ENCODE data around the gene GTF2H4. TPM values are rescaled to one million over a fixed set of nuclear protein-coding genes. Genes with fewer than 3 reads are reported as not detected.
"Not testable (repeated sequence)": the region's sequence is repeated elsewhere in the genome, so short reads cannot be mapped to it uniquely, and the experiment has no call there.

GTF2H4 gene
- total RNA-seq, 1 donor from 2014 or later, result 44.6 TPM

DNA sequence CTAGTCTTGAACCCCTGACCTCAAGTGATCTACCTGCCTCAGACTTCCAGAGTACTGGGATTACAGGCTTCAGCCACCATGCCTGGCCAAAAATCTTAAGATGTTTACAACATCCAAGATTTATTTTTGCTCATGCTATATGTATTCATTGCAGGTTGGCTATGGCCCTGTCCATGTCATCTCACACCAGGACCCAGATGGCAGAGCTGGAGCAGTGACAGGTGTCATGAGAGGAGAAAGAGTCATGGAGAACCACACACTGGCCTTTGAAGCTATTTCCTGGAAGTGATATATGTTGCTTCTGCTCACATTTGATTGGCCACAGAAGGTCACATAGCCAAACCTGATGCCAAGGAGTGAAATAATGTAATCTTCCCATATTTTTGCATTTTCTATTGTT is 37.5 kb upstream of the GTF2H4 start:
- intact Hi-C loops (cut with DNase I), result no loop called here
- TF ChIP-seq, protein P1, sequence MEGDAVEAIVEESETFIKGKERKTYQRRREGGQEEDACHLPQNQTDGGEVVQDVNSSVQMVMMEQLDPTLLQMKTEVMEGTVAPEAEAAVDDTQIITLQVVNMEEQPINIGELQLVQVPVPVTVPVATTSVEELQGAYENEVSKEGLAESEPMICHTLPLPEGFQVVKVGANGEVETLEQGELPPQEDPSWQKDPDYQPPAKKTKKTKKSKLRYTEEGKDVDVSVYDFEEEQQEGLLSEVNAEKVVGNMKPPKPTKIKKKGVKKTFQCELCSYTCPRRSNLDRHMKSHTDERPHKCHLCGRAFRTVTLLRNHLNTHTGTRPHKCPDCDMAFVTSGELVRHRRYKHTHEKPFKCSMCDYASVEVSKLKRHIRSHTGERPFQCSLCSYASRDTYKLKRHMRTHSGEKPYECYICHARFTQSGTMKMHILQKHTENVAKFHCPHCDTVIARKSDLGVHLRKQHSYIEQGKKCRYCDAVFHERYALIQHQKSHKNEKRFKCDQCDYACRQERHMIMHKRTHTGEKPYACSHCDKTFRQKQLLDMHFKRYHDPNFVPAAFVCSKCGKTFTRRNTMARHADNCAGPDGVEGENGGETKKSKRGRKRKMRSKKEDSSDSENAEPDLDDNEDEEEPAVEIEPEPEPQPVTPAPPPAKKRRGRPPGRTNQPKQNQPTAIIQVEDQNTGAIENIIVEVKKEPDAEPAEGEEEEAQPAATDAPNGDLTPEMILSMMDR (IDR thresholded peaks at IDR 0.05), result no peak
- Histone ChIP-seq H3K9me3 (no peaks in the 10 kb centered on the region), H3K4me1 (no peaks in the 10 kb centered on the region), H3K27me3 (no peaks in the 10 kb centered on the region), H3K36me3 (no peaks in the 10 kb centered on the region), H3K4me3 (no peak overlapping the region), H3K27ac (no peak overlapping the region)
- ATAC-seq, result no peak
- DNase-seq, result no peak

DNA sequence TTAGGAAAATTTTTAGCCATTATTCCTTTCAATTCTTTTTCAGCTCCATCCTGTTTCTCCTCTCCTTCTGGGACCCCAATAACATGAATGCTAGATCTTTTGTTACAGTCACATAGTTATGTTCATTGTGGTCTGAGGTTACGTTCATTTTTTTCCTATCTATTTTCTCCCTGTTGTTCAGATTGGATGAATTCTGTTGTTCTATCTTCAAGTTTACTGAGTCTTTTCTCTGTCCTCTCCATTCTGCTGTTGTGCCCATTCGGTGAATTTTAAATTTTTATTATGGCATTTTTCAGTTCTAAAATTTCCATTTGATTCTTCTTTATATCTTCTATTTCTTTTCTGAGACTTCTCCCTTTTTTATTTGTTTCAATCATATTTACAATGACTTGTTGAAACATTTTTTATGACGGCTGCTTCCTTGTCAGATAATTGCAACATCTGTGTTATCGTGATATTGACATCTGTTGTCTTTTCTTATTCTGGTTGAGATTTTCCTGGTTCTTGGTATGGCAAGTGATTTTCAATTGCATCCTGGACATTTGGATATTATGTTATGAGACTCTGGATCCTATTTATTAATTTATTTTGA is 36.3 kb upstream of the GTF2H4 start:
- no peak for ATAC-seq
- intact Hi-C loops (cut with DNase I), result no loop called here

GRCh38 chr6:30873137-30873640 is 34.8 kb upstream of the GTF2H4 start:
- DNase-seq, result no peak
- intact Hi-C loops (cut with DNase I), result no loop called here
- Histone ChIP-seq H3K27me3 (no peaks in the 10 kb centered on the region), H3K36me3 (no peaks in the 10 kb centered on the region), H3K4me3 (no peak overlapping the region), H3K27ac (no peak overlapping the region), H3K9me3 (no peaks in the 10 kb centered on the region), H3K4me1 (peaks cover 7% of the 10 kb centered on the region)
- TF ChIP-seq, protein P1 (IDR thresholded peaks at IDR 0.05), result no peak
- no peak for ATAC-seq

More for the DNA sequence above, 36.3 kb upstream of the GTF2H4 start:
- DNase-seq, result no peak
- H3K27me3 ChIP-seq, result no peaks in the 10 kb centered on the region
- H3K4me3 ChIP-seq, result no peak overlapping the region
- TF ChIP-seq, protein P1 (IDR thresholded peaks at IDR 0.05), result no peak
- no peaks in the 10 kb centered on the region for H3K4me1 ChIP-seq
- H3K27ac ChIP-seq, result no peak overlapping the region
- H3K36me3 ChIP-seq, result no peaks in the 10 kb centered on the region
- no peaks in the 10 kb centered on the region for H3K9me3 ChIP-seq

- intact Hi-C loops (cut with DNase I); H3K27me3 ChIP-seq; DNase-seq; ATAC-seq; H3K27ac ChIP-seq; H3K4me3 ChIP-seq; H3K9me3 ChIP-seq; H3K4me1 ChIP-seq; H3K36me3 ChIP-seq: not testable (repeated sequence)
Observed at GRCh38 chr6:30873795-30874194, 34.2 kb upstream of the GTF2H4 start.

GRCh38 chr6:30875244-30876038 is 32.6 kb upstream of the GTF2H4 start:
- H3K36me3 ChIP-seq, result no peaks in the 10 kb centered on the region
- H3K27me3 ChIP-seq, result no peaks in the 10 kb centered on the region
- no peak overlapping the region for H3K4me3 ChIP-seq
- H3K4me1 ChIP-seq, result peaks cover 7% of the 10 kb centered on the region
- DNase-seq (no peak), ATAC-seq (no peak)
- H3K9me3 ChIP-seq, result no peaks in the 10 kb centered on the region
- TF ChIP-seq, protein P1 (IDR thresholded peaks at IDR 0.05), result no peak
- intact Hi-C loops (cut with DNase I), result loop anchor here (2.0 kb wide), 1 partner anchor 47 kb away; no protein-coding TSS in a partner anchor
- no peak overlapping the region for H3K27ac ChIP-seq

Data from upper lobe of right lung (tissue), 1 donor.